GM12878 (cell line): ENCODE data around the gene PYGM. TPM values are rescaled to one million over a fixed set of nuclear protein-coding genes. Genes with fewer than 3 reads are reported as not detected.

Experiments
- ATAC-seq: fragments of 200-7000 bp; cut with Tn5 transposase; 3 replicates; pipeline ENCODE4 v1.9.1; 2020; ENCODE audit warnings: mild to moderate bottlenecking, moderate library complexity
- BruUV-seq: library from RNA; stranded (reverse); fragments of 400-500 nt; replicated peaks from 2 replicates; lab custom pipeline; 2021; lab: Mats Ljungman, UMichigan
- CTCF ChIA-PET: fragments of 300-600 bp; sonication (Branson Sonifier 250); formaldehyde crosslinking; extraction: SDS; loops from one replicate; lab custom pipeline; 2021; ENCODE audit warnings: inconsistent platforms; lab: Yijun Ruan, JAX
- POLR2A ChIA-PET: fragments of 350-600 bp; formaldehyde crosslinking; extraction: SDS; loops from one replicate; lab custom pipeline; 2021; ENCODE audit warnings: inconsistent platforms; lab: Charles Lee
- RAD21 ChIA-PET: fragments of 300-600 bp; sonication (Branson Sonifier 250); formaldehyde crosslinking; loops from one replicate; lab custom pipeline; 2023; ENCODE audit warnings: antibody characterized with exemption; ENCODE audit not compliant: unreplicated experiment; lab: Charles Lee
- SMC1A ChIA-PET: fragments of 300-600 bp; sonication (Branson Sonifier 250); formaldehyde crosslinking; loops from one replicate; lab custom pipeline; 2023; ENCODE audit not compliant: unreplicated experiment, uncharacterized antibody; lab: Charles Lee
- DNase-seq: peaks from one replicate; pipeline ENCODE4 v3.0.0-alpha.2; 2011; ENCODE audit warnings: low read depth, low spot score
- FAIRE-seq: peaks from 3 replicates; lab custom pipeline; 2011; peaks lifted over from hg19 to GRCh38; lab: Jason Lieb, UNC
- H2AFZ ChIP-seq: 2 replicates; pipeline ENCODE4 v1.6.0; 2011; ENCODE audit warnings: low read depth, low read length, control low read depth; ENCODE audit not compliant: control insufficient read depth
- H3K27ac ChIP-seq: 2 replicates; pipeline ENCODE4 v1.5.1; 2011; ENCODE audit warnings: control low read depth; ENCODE audit not compliant: control insufficient read depth, insufficient read depth
- H3K27me3 ChIP-seq, 2 experiments: replicated peaks in 1 of 2; 2 replicates each; pipeline versions ENCODE4 v1.6.0 to v1.6.1; 2011; ENCODE audit warnings: low read length in 1 of 2; ENCODE audit not compliant: control insufficient read depth in 2 of 2, insufficient read depth in 2 of 2
- H3K36me3 ChIP-seq, 2 experiments: 2 replicates each; pipeline ENCODE4 v1.5.1; 2011; ENCODE audit warnings: low read length in 1 of 2; ENCODE audit not compliant: control insufficient read depth in 2 of 2, insufficient read depth in 2 of 2
- H3K4me1 ChIP-seq: 2 replicates; pipeline ENCODE4 v1.6.1; 2011; ENCODE audit warnings: mild to moderate bottlenecking, low read length, moderate library complexity, mixed read lengths; ENCODE audit not compliant: control insufficient read depth, insufficient read depth
- H3K4me2 ChIP-seq: 2 replicates; pipeline ENCODE4 v1.6.0; 2011; ENCODE audit warnings: control low read depth; ENCODE audit not compliant: control insufficient read depth, insufficient read depth
- H3K4me3 ChIP-seq: fragments of 200-600 bp; sonication (generic); 2 replicates; pipeline ENCODE4 v1.5.1; 2016
- H3K79me2 ChIP-seq: 2 replicates; pipeline ENCODE4 v1.6.0; 2011; ENCODE audit warnings: low read length; ENCODE audit not compliant: control insufficient read depth, insufficient read depth
- H3K9ac ChIP-seq: 2 replicates; pipeline ENCODE4 v1.8.0; 2011; ENCODE audit warnings: low read length, control low read depth, mixed read lengths; ENCODE audit not compliant: control insufficient read depth, insufficient read depth
- H3K9me3 ChIP-seq: replicated peaks from 3 replicates; pipeline ENCODE4 v1.5.1; 2011; ENCODE audit warnings: mild to moderate bottlenecking, low read length; ENCODE audit not compliant: control insufficient read depth, insufficient read depth
- H4K20me1 ChIP-seq: 2 replicates; pipeline ENCODE4 v1.6.0; 2011; ENCODE audit not compliant: control insufficient read depth, insufficient read depth
- ASH2L ChIP-seq: fragments of 300-600, 200-600 bp; sonication (generic); IDR thresholded peaks from 2 replicates; pipeline ENCODE4 v1.6.1; 2017; ENCODE audit warnings: low read depth, mild to moderate bottlenecking, borderline replicate concordance
- BCL11A ChIP-seq: IDR thresholded peaks from 2 replicates; pipeline ENCODE4 v1.6.1; 2011; ENCODE audit warnings: low read depth, low read length
- CBX5 ChIP-seq: sonication (generic); IDR thresholded peaks from 2 replicates; pipeline ENCODE4 v1.6.1; 2016; ENCODE audit warnings: low read depth, moderate library complexity, mild to moderate bottlenecking, inconsistent platforms
- HSF1 ChIP-seq: fragments of 150-350 bp; IDR thresholded peaks from 2 replicates; pipeline ENCODE4 v1.6.1; 2014; ENCODE audit warnings: mild to moderate bottlenecking, low read depth, low read length
- IKZF1 ChIP-seq: fragments of 450-650 bp; conservative IDR thresholded peaks from 2 replicates; pipeline ENCODE4 v1.6.1; 2017; ENCODE audit warnings: antibody characterized with exemption, mild to moderate bottlenecking
- IRF4 ChIP-seq: IDR thresholded peaks from 2 replicates; pipeline ENCODE4 v1.6.1; 2011; ENCODE audit warnings: low read depth, low read length
- JUNB ChIP-seq: IDR thresholded peaks from 2 replicates; pipeline ENCODE4 v1.6.1; 2016; ENCODE audit warnings: antibody characterized with exemption, mild to moderate bottlenecking
- RFX5 ChIP-seq: IDR thresholded peaks from 2 replicates; pipeline ENCODE4 v1.6.1; 2011; ENCODE audit warnings: low read depth, low read length, improper control_type of control experiment
- TAF1 ChIP-seq: IDR thresholded peaks from 2 replicates; pipeline ENCODE4 v1.6.1; 2011; ENCODE audit warnings: mild to moderate bottlenecking, low read depth, low read length, borderline replicate concordance
- TBL1XR1 ChIP-seq: IDR thresholded peaks from 2 replicates; pipeline ENCODE4 v1.6.1; 2012; ENCODE audit warnings: low read depth, low read length, improper control_type of control experiment
- ZNF274 ChIP-seq: IDR thresholded peaks from one replicate; pipeline ENCODE4 v1.8.0; 2011; ENCODE audit not compliant: insufficient read length, insufficient read depth
- WGBS: methylation state at CpG from one replicate; pipeline ENCODE4 v1.1.6; 2016; ENCODE audit warnings: low lambda C conversion rate; ENCODE audit not compliant: insufficient replicate concordance, insufficient coverage; ENCODE audit errors: missing lambda C conversion rate; 5-methylcytosine and 5-hydroxymethylcytosine counted together
- in situ Hi-C: fragments of 300-500 bp; cut with MboI; formaldehyde crosslinking; loops from 9 replicates; pipeline ENCODE4 v1.14.3; 2018; ENCODE audit warnings: mixed read lengths
- intact Hi-C: fragments of 100-400 bp; cut with micrococcal nuclease; formaldehyde crosslinking; loops from one replicate; pipeline ENCODE4 v1.14.2; 2022; ENCODE audit not compliant: unreplicated experiment
- polyA plus RNA-seq, 11 experiments: library from polyadenylated mRNA; depleted of rRNA in 4 of 11; unstranded in 6 of 11; stranded (reverse) in 5 of 11; fragments of >200 nt; fragmentation: Nextera tagmentation in 4 of 11; fragmentation: Illumina TruSeq in 1 of 11; extraction: Ambion mirVana in 4 of 11; extraction: Trizol in 1 of 11; gene quantifications; 1 replicate in 1 of 11; 2 replicates in 10 of 11; pipeline versions ENCODE4 v1.2.1 to v1.2.3, GENCODE V29; 2011 to 2016; ENCODE audit warnings: inconsistent platforms in 2 of 11, missing spikeins in 2 of 11, low read depth in 1 of 11
- total RNA-seq, 4 experiments: library from RNA; depleted of rRNA in 3 of 4; stranded (reverse); fragments of >200 nt in 3 of 4; fragmentation: Illumina TruSeq in 1 of 4; extraction: Trizol in 1 of 4; gene quantifications; 2 replicates each; pipeline versions ENCODE4 v1.2.1 to v1.2.3, GENCODE V29; 2013 to 2021

PYGM gene
- total and polyA plus RNA-seq, 10 of the 15 experiments (the other 5 are each of a cell fraction or from before 2014, with no cell fraction given) = 0.04 to 3.7 (median 0.27) TPM; not detected in 1

DNA sequence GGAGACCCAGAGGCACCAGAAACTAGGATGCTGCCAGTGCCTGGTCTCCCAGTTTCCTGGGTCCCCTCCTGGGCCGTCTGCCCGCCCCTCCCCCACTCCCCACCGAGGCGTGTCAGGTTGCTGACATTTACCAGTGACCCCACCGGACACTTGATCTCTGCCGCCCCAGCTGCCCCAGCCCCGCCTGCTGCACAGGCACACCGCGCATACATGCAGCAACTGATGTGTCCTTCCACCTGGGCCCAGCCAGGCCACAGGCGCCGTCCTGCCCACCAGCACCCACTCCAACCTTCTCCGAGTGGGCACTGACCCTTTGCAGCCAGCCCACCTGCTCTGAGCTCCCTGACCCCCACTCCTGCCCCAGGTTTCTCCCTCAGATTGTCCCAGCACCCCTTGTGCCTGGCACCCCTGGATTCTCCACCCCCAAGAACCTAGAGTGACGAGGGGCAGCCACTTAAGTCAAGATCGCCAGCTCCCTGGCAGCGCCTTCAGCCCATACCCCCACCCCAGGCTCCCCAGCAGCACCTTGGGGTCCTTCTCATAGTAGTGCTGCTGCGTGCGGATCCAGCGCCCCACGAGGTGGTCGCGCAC, 548 bp downstream of the PYGM start:
- FAIRE-seq (no peak), ATAC-seq (no peak), DNase-seq (no peak)
- SMC1A ChIA-PET = interaction anchor here (1.7 kb wide), 1 partner anchor 17 kb away, joined by 5 read pairs; no protein-coding TSS in a partner anchor
- TF ChIP-seq JUNB (no peak), CBX5 (no peak), IKZF1 (no peak), ZNF274 (no peak), IRF4 (no peak), BCL11A (no peak), TAF1 (no peak), ASH2L (no peak), TBL1XR1 (no peak), HSF1 (no peak), RFX5 (no peak)
- H3K36me3 ChIP-seq = peaks cover 2 to 8% of the 10 kb centered on the region in 2 experiments; a peak in 3 of 4 replicates
- no peak overlapping the region for H3K4me3 ChIP-seq
- no peak overlapping the region for H3K27ac ChIP-seq
- POLR2A ChIA-PET = no interaction called here
- no peaks in the 10 kb centered on the region for H4K20me1 ChIP-seq
- RAD21 ChIA-PET = interaction anchor here (1.2 kb wide), 1 partner anchor 55 kb away, joined by 3 read pairs; no protein-coding TSS in a partner anchor
- H3K27me3 ChIP-seq = no peaks in the 10 kb centered on the region
- H2AFZ ChIP-seq = no peak overlapping the region
- no TSS peak for BruUV-seq
- CTCF ChIA-PET = interaction anchor here (0.8 to 1.3 kb wide), 2 partner anchors 9 to 25 kb away, joined by 3 to 6 read pairs; no protein-coding TSS in a partner anchor
- no peaks in the 10 kb centered on the region for H3K9me3 ChIP-seq
- H3K4me1 ChIP-seq = peaks cover 9% of the 10 kb centered on the region
- no peak overlapping the region for H3K4me2 ChIP-seq
- no peak overlapping the region for H3K9ac ChIP-seq
- in situ Hi-C loops = no loop called here
- 88% methylated on average over 18 of the region's 21 CpGs for WGBS
- intact Hi-C loops = no loop called here
- no peaks in the 10 kb centered on the region for H3K79me2 ChIP-seq
